Endothelial cell of umbilical vein (primary cell): ENCODE results near the gene SERINC1.

ENCODE experiments used
- CTCF ChIP-seq, 2 donors: IDR thresholded peaks; 1 replicate in 1 of 2; 2 replicates in 1 of 2; pipeline ENCODE4 v1.5.1; 2011; ENCODE audit warnings: low read length in 2 of 2, mild to moderate bottlenecking in 2 of 2, moderate library complexity in 2 of 2, control low read depth in 1 of 2, inconsistent platforms in 1 of 2, low read depth in 1 of 2; ENCODE audit not compliant: insufficient read depth in 1 of 2; ENCODE audit errors: extremely low read depth in 1 of 2
- EZH2 ChIP-seq: IDR thresholded peaks from 2 replicates; pipeline ENCODE4 v1.6.1; 2012; ENCODE audit warnings: borderline replicate concordance, low read depth, mild to moderate bottlenecking, moderate library complexity, low read length, inconsistent platforms; ENCODE audit not compliant: severe bottlenecking
- FOS ChIP-seq: IDR thresholded peaks from 2 replicates; pipeline ENCODE4 v1.6.1; 2011; ENCODE audit warnings: mild to moderate bottlenecking, low read length, moderate library complexity, borderline replicate concordance; ENCODE audit not compliant: insufficient read depth
- GATA2 ChIP-seq: IDR thresholded peaks from 2 replicates; pipeline ENCODE4 v1.7.0; 2011; ENCODE audit warnings: low read depth, mild to moderate bottlenecking, moderate library complexity, mixed read lengths, low read length; ENCODE audit not compliant: insufficient read length, insufficient read depth
- MAX ChIP-seq: IDR thresholded peaks from 2 replicates; pipeline ENCODE4 v1.6.1; 2011; ENCODE audit not compliant: insufficient read depth, insufficient read length
- MYC ChIP-seq: IDR thresholded peaks from one replicate; pipeline ENCODE4 v1.6.1; 2011; ENCODE audit warnings: mild to moderate bottlenecking, low read depth, low read length
- POLR2A ChIP-seq: IDR thresholded peaks from 2 replicates; pipeline ENCODE4 v1.6.1; 2012; ENCODE audit warnings: low read depth, mild to moderate bottlenecking, control low read depth, low read length
- POLR2AphosphoS5 ChIP-seq: IDR thresholded peaks from 2 replicates; pipeline ENCODE4 v1.6.1; 2012; ENCODE audit warnings: low read depth, mild to moderate bottlenecking, control low read depth, low read length, moderate library complexity; ENCODE audit not compliant: insufficient read depth

GRCh38 chr6:122400121-122400450, 71.5 kb downstream of the SERINC1 start:
- no peak for TF ChIP-seq POLR2A
- no peak for TF ChIP-seq CTCF (IDR thresholded peaks at IDR 0.05; ENCODE audit: extremely low read depth in 1 of 2, insufficient read depth in 1 of 2, low read depth in 1 of 2, low read length in 2 of 2)
- no peak for TF ChIP-seq EZH2
- no peak for TF ChIP-seq POLR2AphosphoS5
- no peak for TF ChIP-seq MAX
- no peak for TF ChIP-seq GATA2
- TF ChIP-seq FOS = no peak
- no peak for TF ChIP-seq MYC
